Panc1 (cell line): ENCODE results near the gene KRT1. TPM values are rescaled to one million over a fixed set of nuclear protein-coding genes. Genes with fewer than 3 reads are reported as not detected.

Source experiments
- ATAC-seq: fragments of 200-7000 bp; cut with Tn5 transposase; 2 replicates; pipeline ENCODE4 v1.9.1; 2020; ENCODE audit warnings: mild to moderate bottlenecking, moderate library complexity
- BruUV-seq: library from RNA; stranded (reverse); fragments of 400-500 nt; replicated peaks from 2 replicates; lab custom pipeline; 2021; lab: Mats Ljungman, UMichigan
- CTCF ChIA-PET: fragments of 300-600 bp; sonication (Branson Sonifier 250); formaldehyde crosslinking; loops from one replicate; lab custom pipeline; 2022; ENCODE audit warnings: antibody characterized with exemption; lab: Charles Lee
- POLR2A ChIA-PET: fragments of 300-600 bp; sonication (Branson Sonifier 250); formaldehyde crosslinking; loops from one replicate; lab custom pipeline; 2022; ENCODE audit warnings: antibody characterized with exemption; lab: Charles Lee
- DNase-seq: peaks from one replicate; pipeline ENCODE4 v3.0.0-alpha.2; 2010; ENCODE audit warnings: low read depth, low spot score
- H3K27ac ChIP-seq: 2 replicates; pipeline ENCODE4 v1.5.1; 2011; ENCODE audit warnings: mild to moderate bottlenecking, low read length, inconsistent platforms
- H3K27me3 ChIP-seq: fragments of 200-500 bp; sonication (Bioruptor generic); 2 replicates; pipeline ENCODE4 v1.6.0; 2014; ENCODE audit warnings: low read length, inconsistent platforms; ENCODE audit not compliant: control insufficient read depth, insufficient read depth
- H3K36me3 ChIP-seq: fragments of 200-500 bp; sonication (Bioruptor generic); 2 replicates; pipeline ENCODE4 v1.5.1; 2014; ENCODE audit warnings: inconsistent platforms, mild to moderate bottlenecking, low read length, moderate library complexity; ENCODE audit not compliant: control insufficient read depth, insufficient read depth
- H3K4me1 ChIP-seq: 2 replicates; pipeline ENCODE4 v1.5.1; 2011; ENCODE audit warnings: inconsistent platforms, mild to moderate bottlenecking, low read length, moderate library complexity; ENCODE audit not compliant: control insufficient read depth, insufficient read depth
- H3K4me3 ChIP-seq, 2 experiments: 2 replicates each; pipeline ENCODE4 v1.5.1; 2011 to 2012; ENCODE audit warnings: low read depth in 2 of 2, low read length in 2 of 2, mild to moderate bottlenecking in 2 of 2, inconsistent platforms in 1 of 2, moderate library complexity in 1 of 2
- H3K9me3 ChIP-seq: fragments of 200-500 bp; sonication (Bioruptor generic); 2 replicates; pipeline ENCODE4 v1.5.1; 2014; ENCODE audit warnings: low read depth, mild to moderate bottlenecking, inconsistent platforms, low read length, moderate library complexity; ENCODE audit not compliant: control insufficient read depth, insufficient read depth
- POLR2AphosphoS5 ChIP-seq: IDR thresholded peaks from 2 replicates; pipeline ENCODE4 v1.6.1; 2012; ENCODE audit warnings: mild to moderate bottlenecking, low read depth, low read length, moderate library complexity
- SIN3A ChIP-seq: IDR thresholded peaks from 2 replicates; pipeline ENCODE4 v1.6.1; 2012; ENCODE audit warnings: low read depth, mild to moderate bottlenecking, low read length, moderate library complexity, borderline replicate concordance; ENCODE audit not compliant: insufficient read depth
- TCF7L2 ChIP-seq: IDR thresholded peaks from 2 replicates; pipeline ENCODE4 v1.6.1; 2011; ENCODE audit warnings: mild to moderate bottlenecking, low read depth, low read length, inconsistent platforms
- in situ Hi-C: cut with HindIII; loops from 2 replicates; pipeline ENCODE4 v1.10.0; 2016; ENCODE audit warnings: low sequenced_read_pairs, low pct_unique_long_range_greater_than_20kb
- intact Hi-C: fragments of 100-400 bp; cut with micrococcal nuclease; formaldehyde crosslinking; loops from one replicate; pipeline ENCODE4 v1.10.0; 2022; ENCODE audit not compliant: unreplicated experiment
- total RNA-seq: library from RNA; stranded (reverse); gene quantifications from one replicate; pipeline ENCODE4 v1.2.1, GENCODE V29; 2021; ENCODE audit not compliant: unreplicated experiment
- TF ChIP-seq, protein P1 (sequence below): fragments of 450-650 bp; IDR thresholded peaks from 2 replicates; pipeline ENCODE4 v1.5.1; 2017; ENCODE audit warnings: mild to moderate bottlenecking
- TF ChIP-seq, protein P2 (sequence below), 2 experiments: IDR thresholded peaks; 2 replicates each; pipeline ENCODE4 v1.6.1; 2011 to 2012; ENCODE audit warnings: low read depth in 2 of 2, control low read depth in 1 of 2, low read length in 1 of 2, mild to moderate bottlenecking in 1 of 2, moderate library complexity in 1 of 2; ENCODE audit not compliant: insufficient read depth in 1 of 2

KRT1 gene
- total RNA-seq, 1 experiment from 2014 or later: not detected

DNA sequence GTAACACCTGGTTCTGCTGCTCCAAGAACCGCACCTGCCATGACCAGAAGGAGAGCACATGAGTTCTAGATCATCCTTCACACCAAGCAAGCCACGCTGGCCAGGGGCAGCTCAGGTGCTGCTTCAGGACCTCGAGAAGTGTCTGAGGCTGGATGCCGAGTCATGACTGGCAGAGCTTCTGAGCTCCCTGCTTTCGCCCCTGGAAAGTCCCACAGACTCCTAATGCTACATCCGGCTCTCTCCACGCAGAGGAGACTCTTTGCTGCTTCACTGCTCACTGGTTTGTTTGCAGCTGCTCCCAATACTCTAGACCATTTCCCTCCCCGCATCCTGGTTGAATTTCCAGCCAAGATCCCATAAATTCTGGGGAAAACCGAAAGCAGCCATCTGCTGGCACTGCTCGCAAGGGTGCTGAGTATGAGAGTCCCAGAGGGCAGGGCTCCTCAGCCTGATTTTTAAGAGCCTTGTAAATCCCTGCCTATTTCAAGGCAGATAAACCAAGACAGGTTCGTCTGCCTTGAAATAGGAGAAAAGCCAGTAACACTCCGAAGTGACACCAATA lies 29.6 kb downstream of the KRT1 start:
- intact Hi-C loops: no loop called here
- TF ChIP-seq TCF7L2: peak; percentile 71
- no peak for TF ChIP-seq POLR2AphosphoS5
- no peak for TF ChIP-seq SIN3A
- no TSS peak for BruUV-seq
- Histone ChIP-seq H3K4me1 (peaks cover 5% of the 10 kb centered on the region; the same call in 1 of the 2 replicates), H3K36me3 (no peaks in the 10 kb centered on the region), H3K4me3 (peak overlapping the region in 1 of 2 experiments; percentile 34; a peak in 1 of 4 replicates), H3K27me3 (peaks cover 11% of the 10 kb centered on the region), H3K27ac (peak overlapping the region; percentile 12; the same call in 1 of the 2 replicates), H3K9me3 (no peaks in the 10 kb centered on the region)
- ChIA-PET CTCF (no interaction called here), POLR2A (no interaction called here)
- ATAC-seq (peak; percentile 81), DNase-seq (no peak)
- in situ Hi-C loops: no loop called here

- ATAC-seq (no peak), DNase-seq (no peak)
- no peaks in the 10 kb centered on the region for H3K9me3 ChIP-seq
- in situ Hi-C loops (no loop called here), intact Hi-C loops (no loop called here)
- BruUV-seq: no TSS peak
- H3K27me3 ChIP-seq: peaks cover 4% of the 10 kb centered on the region
- ChIA-PET CTCF (interaction anchor here (0.6 kb wide), 1 partner anchor 1364 kb away, joined by 3 read pairs; no protein-coding TSS in a partner anchor), POLR2A (no interaction called here)
- TF ChIP-seq, protein P1, sequence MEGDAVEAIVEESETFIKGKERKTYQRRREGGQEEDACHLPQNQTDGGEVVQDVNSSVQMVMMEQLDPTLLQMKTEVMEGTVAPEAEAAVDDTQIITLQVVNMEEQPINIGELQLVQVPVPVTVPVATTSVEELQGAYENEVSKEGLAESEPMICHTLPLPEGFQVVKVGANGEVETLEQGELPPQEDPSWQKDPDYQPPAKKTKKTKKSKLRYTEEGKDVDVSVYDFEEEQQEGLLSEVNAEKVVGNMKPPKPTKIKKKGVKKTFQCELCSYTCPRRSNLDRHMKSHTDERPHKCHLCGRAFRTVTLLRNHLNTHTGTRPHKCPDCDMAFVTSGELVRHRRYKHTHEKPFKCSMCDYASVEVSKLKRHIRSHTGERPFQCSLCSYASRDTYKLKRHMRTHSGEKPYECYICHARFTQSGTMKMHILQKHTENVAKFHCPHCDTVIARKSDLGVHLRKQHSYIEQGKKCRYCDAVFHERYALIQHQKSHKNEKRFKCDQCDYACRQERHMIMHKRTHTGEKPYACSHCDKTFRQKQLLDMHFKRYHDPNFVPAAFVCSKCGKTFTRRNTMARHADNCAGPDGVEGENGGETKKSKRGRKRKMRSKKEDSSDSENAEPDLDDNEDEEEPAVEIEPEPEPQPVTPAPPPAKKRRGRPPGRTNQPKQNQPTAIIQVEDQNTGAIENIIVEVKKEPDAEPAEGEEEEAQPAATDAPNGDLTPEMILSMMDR: no peak
- TF ChIP-seq SIN3A: no peak
- TF ChIP-seq TCF7L2: no peak
- TF ChIP-seq, protein P2, sequence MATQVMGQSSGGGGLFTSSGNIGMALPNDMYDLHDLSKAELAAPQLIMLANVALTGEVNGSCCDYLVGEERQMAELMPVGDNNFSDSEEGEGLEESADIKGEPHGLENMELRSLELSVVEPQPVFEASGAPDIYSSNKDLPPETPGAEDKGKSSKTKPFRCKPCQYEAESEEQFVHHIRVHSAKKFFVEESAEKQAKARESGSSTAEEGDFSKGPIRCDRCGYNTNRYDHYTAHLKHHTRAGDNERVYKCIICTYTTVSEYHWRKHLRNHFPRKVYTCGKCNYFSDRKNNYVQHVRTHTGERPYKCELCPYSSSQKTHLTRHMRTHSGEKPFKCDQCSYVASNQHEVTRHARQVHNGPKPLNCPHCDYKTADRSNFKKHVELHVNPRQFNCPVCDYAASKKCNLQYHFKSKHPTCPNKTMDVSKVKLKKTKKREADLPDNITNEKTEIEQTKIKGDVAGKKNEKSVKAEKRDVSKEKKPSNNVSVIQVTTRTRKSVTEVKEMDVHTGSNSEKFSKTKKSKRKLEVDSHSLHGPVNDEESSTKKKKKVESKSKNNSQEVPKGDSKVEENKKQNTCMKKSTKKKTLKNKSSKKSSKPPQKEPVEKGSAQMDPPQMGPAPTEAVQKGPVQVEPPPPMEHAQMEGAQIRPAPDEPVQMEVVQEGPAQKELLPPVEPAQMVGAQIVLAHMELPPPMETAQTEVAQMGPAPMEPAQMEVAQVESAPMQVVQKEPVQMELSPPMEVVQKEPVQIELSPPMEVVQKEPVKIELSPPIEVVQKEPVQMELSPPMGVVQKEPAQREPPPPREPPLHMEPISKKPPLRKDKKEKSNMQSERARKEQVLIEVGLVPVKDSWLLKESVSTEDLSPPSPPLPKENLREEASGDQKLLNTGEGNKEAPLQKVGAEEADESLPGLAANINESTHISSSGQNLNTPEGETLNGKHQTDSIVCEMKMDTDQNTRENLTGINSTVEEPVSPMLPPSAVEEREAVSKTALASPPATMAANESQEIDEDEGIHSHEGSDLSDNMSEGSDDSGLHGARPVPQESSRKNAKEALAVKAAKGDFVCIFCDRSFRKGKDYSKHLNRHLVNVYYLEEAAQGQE (IDR thresholded peaks at IDR 0.05; ENCODE audit: insufficient read depth in 1 of 2, low read depth in 2 of 2, low read length in 1 of 2): no peak
- TF ChIP-seq POLR2AphosphoS5: no peak
- no peak overlapping the region for H3K4me3 ChIP-seq
- H3K4me1 ChIP-seq: peaks cover 5% of the 10 kb centered on the region; the same call in 1 of the 2 replicates
- no peak overlapping the region for H3K27ac ChIP-seq
- no peaks in the 10 kb centered on the region for H3K36me3 ChIP-seq
Measured at GRCh38 chr12:52649066-52649465, 31.1 kb downstream of the KRT1 start.

GRCh38 chr12:52648012-52648550 lies 32.1 kb downstream of the KRT1 start:
- TF ChIP-seq TCF7L2 (no peak), SIN3A (no peak), POLR2AphosphoS5 (no peak)
- TF ChIP-seq, protein P1: no peak
- TF ChIP-seq, protein P2 (IDR thresholded peaks at IDR 0.05; ENCODE audit: insufficient read depth in 1 of 2, low read depth in 2 of 2, low read length in 1 of 2): no peak
- POLR2A ChIA-PET: no interaction called here
- intact Hi-C loops (no loop called here), in situ Hi-C loops (no loop called here)
- CTCF ChIA-PET: no interaction called here
- ATAC-seq (no peak), DNase-seq (no peak)
- H3K27ac ChIP-seq: no peak overlapping the region
- H3K27me3 ChIP-seq: 0 out of 2 replicates have a peak, but pooled peaks cover 2% of the 10 kb centered on the region
- H3K9me3 ChIP-seq: no peaks in the 10 kb centered on the region
- H3K4me1 ChIP-seq: peaks cover 5% of the 10 kb centered on the region; the same call in 1 of the 2 replicates
- H3K36me3 ChIP-seq: no peaks in the 10 kb centered on the region
- no peak overlapping the region for H3K4me3 ChIP-seq
- BruUV-seq: no TSS peak
